ENCODE data around the gene MCHR2. TPM values are rescaled to one million over a fixed set of nuclear protein-coding genes. Genes with fewer than 3 reads are reported as not detected.

The MCHR2 gene
- total RNA-seq, 1 experiment from 2014 or later = not detected

DNA sequence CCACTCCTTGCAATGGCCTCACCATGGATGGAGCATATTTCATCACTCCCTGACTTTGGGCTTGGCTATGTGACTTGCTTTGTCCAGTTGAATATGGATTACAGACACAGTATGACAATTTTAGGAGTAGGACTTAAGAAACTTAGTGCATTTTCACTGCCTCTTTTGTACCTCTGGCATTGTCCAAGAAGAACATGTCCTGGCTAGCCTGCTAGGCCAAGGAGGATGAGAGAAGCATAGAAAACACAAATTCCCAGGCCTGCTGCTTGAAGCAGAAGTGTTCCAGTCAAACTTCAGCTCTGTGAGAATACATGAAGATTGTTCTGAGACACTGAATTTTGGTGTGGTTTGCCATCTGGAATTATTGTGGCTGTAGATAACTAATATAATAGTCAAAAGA, 3.1 kb upstream of the MCHR2 start:
- no peak overlapping the region for H3K27ac ChIP-seq (ENCODE audit: low read depth, low read length)
- BruUV-seq (replicated peaks) = no TSS peak
- DNase-seq (ENCODE audit: low read depth, low spot score) = no peak
- H3K9ac ChIP-seq (ENCODE audit: low read length) = no peak overlapping the region
- H2AFZ ChIP-seq (ENCODE audit: low read depth, low read length, poor library complexity, severe bottlenecking) = no peak overlapping the region
- H3K27me3 ChIP-seq (ENCODE audit: insufficient read depth, low read length) = no peaks in the 10 kb centered on the region
- H3K9me3 ChIP-seq (ENCODE audit: control insufficient read depth in 1 of 2, insufficient read depth in 1 of 2, low read depth in 1 of 2, low read length in 2 of 2) = no peaks in the 10 kb centered on the region
- no peak overlapping the region for H3K4me3 ChIP-seq (replicated peaks in 1 of 2; ENCODE audit: low read depth in 1 of 2, low read length in 2 of 2)
- ChIA-PET RAD21 (ENCODE audit: low non-redundant PET in 1 of 2, low total read pairs in 2 of 2, uncharacterized antibody in 2 of 2, unreplicated experiment in 2 of 2) (no interaction called here), CTCF (no interaction called here), POLR2A (no interaction called here)
- no peaks in the 10 kb centered on the region for H3K36me3 ChIP-seq (ENCODE audit: control insufficient read depth in 1 of 2, insufficient read depth in 2 of 2, low read length in 2 of 2)
- H4K20me1 ChIP-seq (ENCODE audit: insufficient read depth) = no peaks in the 10 kb centered on the region
- no peak overlapping the region for H3K4me2 ChIP-seq (ENCODE audit: low read length)
- H3K9me2 ChIP-seq (ENCODE audit: insufficient read depth) = no peaks in the 10 kb centered on the region
- no peaks in the 10 kb centered on the region for H3K4me1 ChIP-seq (ENCODE audit: control insufficient read depth in 1 of 2, insufficient read depth in 2 of 2, low read length in 2 of 2)
- intact Hi-C loops (cut with micrococcal nuclease) = no loop called here
- no peaks in the 10 kb centered on the region for H3K79me2 ChIP-seq (ENCODE audit: insufficient read depth, low read length)
- TF ChIP-seq EGR1 (IDR thresholded peaks at IDR 0.05; ENCODE audit: low read depth) (no peak), SP1 (IDR thresholded peaks at IDR 0.05; ENCODE audit: low read depth) (no peak), MAX (IDR thresholded peaks at IDR 0.05) (no peak), POLR2AphosphoS5 (IDR thresholded peaks at IDR 0.05; ENCODE audit: low read depth, low read length) (no peak), FOSL1 (IDR thresholded peaks at IDR 0.05; ENCODE audit: low read depth) (no peak), CTCF (IDR thresholded peaks at IDR 0.05 in 2 of 3, conservative IDR thresholded peaks at IDR 0.05 in 1 of 3; ENCODE audit: borderline replicate concordance in 1 of 3, insufficient read depth in 1 of 3, low read depth in 2 of 3, low read length in 2 of 3) (no peak), SRF (IDR thresholded peaks at IDR 0.05; ENCODE audit: low read depth) (no peak), ZNF274 (IDR thresholded peaks at IDR 0.05; ENCODE audit: low read depth, low read length) (no peak)
- TF ChIP-seq, protein P1, sequence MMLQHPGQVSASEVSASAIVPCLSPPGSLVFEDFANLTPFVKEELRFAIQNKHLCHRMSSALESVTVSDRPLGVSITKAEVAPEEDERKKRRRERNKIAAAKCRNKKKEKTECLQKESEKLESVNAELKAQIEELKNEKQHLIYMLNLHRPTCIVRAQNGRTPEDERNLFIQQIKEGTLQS (IDR thresholded peaks at IDR 0.05) = no peak
- TF ChIP-seq, protein P2, sequence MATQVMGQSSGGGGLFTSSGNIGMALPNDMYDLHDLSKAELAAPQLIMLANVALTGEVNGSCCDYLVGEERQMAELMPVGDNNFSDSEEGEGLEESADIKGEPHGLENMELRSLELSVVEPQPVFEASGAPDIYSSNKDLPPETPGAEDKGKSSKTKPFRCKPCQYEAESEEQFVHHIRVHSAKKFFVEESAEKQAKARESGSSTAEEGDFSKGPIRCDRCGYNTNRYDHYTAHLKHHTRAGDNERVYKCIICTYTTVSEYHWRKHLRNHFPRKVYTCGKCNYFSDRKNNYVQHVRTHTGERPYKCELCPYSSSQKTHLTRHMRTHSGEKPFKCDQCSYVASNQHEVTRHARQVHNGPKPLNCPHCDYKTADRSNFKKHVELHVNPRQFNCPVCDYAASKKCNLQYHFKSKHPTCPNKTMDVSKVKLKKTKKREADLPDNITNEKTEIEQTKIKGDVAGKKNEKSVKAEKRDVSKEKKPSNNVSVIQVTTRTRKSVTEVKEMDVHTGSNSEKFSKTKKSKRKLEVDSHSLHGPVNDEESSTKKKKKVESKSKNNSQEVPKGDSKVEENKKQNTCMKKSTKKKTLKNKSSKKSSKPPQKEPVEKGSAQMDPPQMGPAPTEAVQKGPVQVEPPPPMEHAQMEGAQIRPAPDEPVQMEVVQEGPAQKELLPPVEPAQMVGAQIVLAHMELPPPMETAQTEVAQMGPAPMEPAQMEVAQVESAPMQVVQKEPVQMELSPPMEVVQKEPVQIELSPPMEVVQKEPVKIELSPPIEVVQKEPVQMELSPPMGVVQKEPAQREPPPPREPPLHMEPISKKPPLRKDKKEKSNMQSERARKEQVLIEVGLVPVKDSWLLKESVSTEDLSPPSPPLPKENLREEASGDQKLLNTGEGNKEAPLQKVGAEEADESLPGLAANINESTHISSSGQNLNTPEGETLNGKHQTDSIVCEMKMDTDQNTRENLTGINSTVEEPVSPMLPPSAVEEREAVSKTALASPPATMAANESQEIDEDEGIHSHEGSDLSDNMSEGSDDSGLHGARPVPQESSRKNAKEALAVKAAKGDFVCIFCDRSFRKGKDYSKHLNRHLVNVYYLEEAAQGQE (IDR thresholded peaks at IDR 0.05; ENCODE audit: low read depth) = no peak
- no peak for ATAC-seq
